GM18517 (cell line): Measurements from ENCODE around the gene CTXND1.

Source experiments
- ATAC-seq: cut with Tn5 transposase; IDR thresholded peaks from one replicate; pipeline ENCODE4 v1.9.1; 2021; ENCODE audit warnings: mild to moderate bottlenecking, moderate library complexity; ENCODE audit not compliant: unreplicated experiment

The CTXND1 gene

GRCh38 chr15:80183306-80183705 is 68.7 kb downstream of the CTXND1 start:
- no peak for ATAC-seq

GRCh38 chr15:80182611-80183261 is 69.3 kb downstream of the CTXND1 start:
- no peak for ATAC-seq

GRCh38 chr15:80180986-80181385 is 71.0 kb downstream of the CTXND1 start:
- ATAC-seq, result no peak

GRCh38 chr15:80180468-80180867 is 71.5 kb downstream of the CTXND1 start:
- ATAC-seq, result no peak

GRCh38 chr15:80179935-80180334 is 72.1 kb downstream of the CTXND1 start:
- no peak for ATAC-seq

- no peak for ATAC-seq
Measured at GRCh38 chr15:80179025-80179759, 72.8 kb downstream of the CTXND1 start.

GRCh38 chr15:80177156-80177555 is 74.9 kb downstream of the CTXND1 start:
- ATAC-seq, result no peak

GRCh38 chr15:80176443-80176842 is 75.6 kb downstream of the CTXND1 start:
- no peak for ATAC-seq

GRCh38 chr15:80175436-80175835 is 76.6 kb downstream of the CTXND1 start:
- no peak for ATAC-seq

- no peak for ATAC-seq
Measured at GRCh38 chr15:80174017-80174746, 77.8 kb downstream of the CTXND1 start.

- ATAC-seq, result no peak
Measured at GRCh38 chr15:80173022-80173759, 78.8 kb downstream of the CTXND1 start.

- ATAC-seq, result no peak
Measured at GRCh38 chr15:80172401-80172800, 79.6 kb downstream of the CTXND1 start.

- no peak for ATAC-seq
Measured at GRCh38 chr15:80171787-80172186, 80.2 kb downstream of the CTXND1 start.

- no peak for ATAC-seq
Measured at GRCh38 chr15:80170596-80170995, 81.4 kb downstream of the CTXND1 start.

GRCh38 chr15:80169768-80170357 is 82.2 kb downstream of the CTXND1 start:
- ATAC-seq, result no peak

GRCh38 chr15:80168421-80168820 is 83.6 kb downstream of the CTXND1 start:
- ATAC-seq, result no peak

- ATAC-seq, result no peak
Measured at GRCh38 chr15:80167936-80168335, 84.1 kb downstream of the CTXND1 start.

GRCh38 chr15:80163897-80164296 is 88.1 kb downstream of the CTXND1 start:
- no peak for ATAC-seq

GRCh38 chr15:80163217-80163616 is 88.8 kb downstream of the CTXND1 start:
- ATAC-seq, result no peak

GRCh38 chr15:80162059-80162554 is 89.9 kb downstream of the CTXND1 start:
- ATAC-seq, result no peak
